OCI-LY7 (cell line): ENCODE results near the gene LRRC66. TPM values are rescaled to one million over a fixed set of nuclear protein-coding genes. Genes with fewer than 3 reads are reported as not detected.

Experiments used
- BruUV-seq: library from RNA; stranded (reverse); fragments of 400-500 nt; replicated peaks from 2 replicates; lab custom pipeline; 2021; lab: Mats Ljungman, UMichigan
- CTCF ChIA-PET: fragments of 300-600 bp; sonication (Branson Sonifier 250); formaldehyde crosslinking; loops from one replicate; lab custom pipeline; 2022; ENCODE audit warnings: antibody characterized with exemption; ENCODE audit not compliant: unreplicated experiment; lab: Charles Lee
- POLR2A ChIA-PET: fragments of 300-600 bp; sonication (Branson Sonifier 250); formaldehyde crosslinking; loops from one replicate; lab custom pipeline; 2022; ENCODE audit warnings: antibody characterized with exemption; lab: Charles Lee
- DNase-seq: peaks from one replicate; pipeline ENCODE4 v3.0.0-alpha.2; 2015; ENCODE audit warnings: low spot score
- H2AFZ ChIP-seq: fragments of 200-600 bp; sonication (generic), shearing (Covaris generic); 2 replicates; pipeline ENCODE4 v1.6.1; 2014; ENCODE audit warnings: mild to moderate bottlenecking, antibody characterized with exemption, low read length, moderate library complexity
- H3K27ac ChIP-seq: fragments of 200-600 bp; sonication (generic); 2 replicates; pipeline ENCODE4 v1.5.1; 2014; ENCODE audit warnings: mixed run types, low read depth, mild to moderate bottlenecking, moderate library complexity, low read length, inconsistent platforms; ENCODE audit not compliant: poor library complexity, severe bottlenecking
- H3K36me3 ChIP-seq: fragments of 200-600 bp; sonication (generic); 2 replicates; pipeline ENCODE4 v1.6.1; 2014; ENCODE audit warnings: mild to moderate bottlenecking, antibody characterized with exemption, low read length, moderate library complexity, mixed read lengths; ENCODE audit not compliant: insufficient read depth
- H3K4me1 ChIP-seq: fragments of 200-600 bp; sonication (generic); 2 replicates; pipeline ENCODE4 v1.5.1; 2014; ENCODE audit warnings: mild to moderate bottlenecking, low read length; ENCODE audit not compliant: insufficient read depth, poor library complexity, severe bottlenecking
- H3K4me2 ChIP-seq: fragments of 200-600 bp; sonication (generic); 2 replicates; pipeline ENCODE4 v1.6.1; 2014; ENCODE audit warnings: mild to moderate bottlenecking, low read length
- H3K4me3 ChIP-seq: fragments of 200-600 bp; sonication (generic); 2 replicates; pipeline ENCODE4 v1.5.1; 2014; ENCODE audit warnings: mild to moderate bottlenecking, low read depth, low read length; ENCODE audit not compliant: poor library complexity, severe bottlenecking
- H3K79me2 ChIP-seq: fragments of 200-600 bp; sonication (generic); 2 replicates; pipeline ENCODE4 v1.6.1; 2016; ENCODE audit warnings: low read depth, mild to moderate bottlenecking, low read length, moderate library complexity, mixed read lengths; ENCODE audit not compliant: insufficient read depth
- H3K9me2 ChIP-seq: fragments of 200-600 bp; sonication (generic); 2 replicates; pipeline ENCODE4 v1.6.1; 2016; ENCODE audit warnings: mild to moderate bottlenecking, low read length, mixed read lengths; ENCODE audit not compliant: insufficient read depth
- H3K9me3 ChIP-seq: fragments of 200-600 bp; sonication (generic); 2 replicates; pipeline ENCODE4 v1.6.1; 2014; ENCODE audit warnings: mild to moderate bottlenecking, mixed run types, low read length, mixed read lengths
- H4K20me1 ChIP-seq: fragments of 200-600 bp; sonication (generic); 2 replicates; pipeline ENCODE4 v1.6.1; 2014; ENCODE audit warnings: mild to moderate bottlenecking, antibody characterized with exemption, low read length, moderate library complexity, mixed read lengths; ENCODE audit not compliant: insufficient read depth
- EZH2phosphoT487 ChIP-seq: fragments of 200-600 bp; sonication (generic); IDR thresholded peaks from 2 replicates; pipeline ENCODE4 v1.6.1; 2018; ENCODE audit warnings: low read depth, borderline replicate concordance, mild to moderate bottlenecking, mixed run types, antibody characterized with exemption, low read length, moderate library complexity, mixed read lengths
- intact Hi-C: fragments of 100-400 bp; cut with micrococcal nuclease; formaldehyde crosslinking; loops from one replicate; pipeline ENCODE4 v1.10.0; 2022; ENCODE audit not compliant: unreplicated experiment
- total RNA-seq, 2 experiments: library from RNA; depleted of rRNA in 1 of 2; stranded (reverse); fragments of >200 nt in 1 of 2; shearing (Covaris generic) in 1 of 2; gene quantifications; 2 replicates each; pipeline ENCODE4 v1.2.3, GENCODE V29; 2014 to 2022
- TF ChIP-seq, protein P1 (sequence below): fragments of 200-600 bp; sonication (generic); conservative IDR thresholded peaks from 2 replicates; pipeline ENCODE4 v1.5.1; 2014; ENCODE audit warnings: mild to moderate bottlenecking, antibody characterized with exemption, low read length, moderate library complexity, mixed read lengths

Gene LRRC66
- total RNA-seq, 2 experiments from 2014 or later, result 0.25 TPM

DNA sequence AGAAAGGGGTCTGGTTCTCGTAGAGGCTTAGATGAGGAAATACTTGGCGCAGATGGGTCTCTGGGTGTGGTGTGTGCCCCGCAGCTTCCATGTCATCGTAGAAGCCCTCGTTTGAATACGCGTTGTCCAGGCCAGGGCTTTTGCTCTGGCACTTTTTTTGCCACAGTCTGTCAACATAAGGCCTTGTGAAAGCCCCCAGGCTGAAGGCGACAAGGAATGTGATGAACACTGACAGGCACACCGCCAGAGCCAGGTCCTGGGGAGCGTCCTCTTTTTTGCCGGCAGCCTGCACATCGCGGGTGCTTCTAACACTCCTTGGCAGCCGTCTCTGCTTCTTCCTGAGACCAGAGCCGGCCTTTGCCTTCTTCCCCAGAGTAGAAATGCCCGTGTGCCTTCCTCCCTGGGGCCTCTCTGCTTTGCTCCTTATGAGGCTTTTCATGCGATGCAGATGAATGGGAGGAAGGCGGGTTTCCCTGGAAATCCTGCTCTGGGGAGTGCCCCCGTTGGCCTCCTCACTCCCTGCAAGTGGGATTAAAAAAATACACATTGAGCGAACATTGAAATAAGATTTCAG is 24.4 kb downstream of the LRRC66 start:
- TF ChIP-seq, protein P1, sequence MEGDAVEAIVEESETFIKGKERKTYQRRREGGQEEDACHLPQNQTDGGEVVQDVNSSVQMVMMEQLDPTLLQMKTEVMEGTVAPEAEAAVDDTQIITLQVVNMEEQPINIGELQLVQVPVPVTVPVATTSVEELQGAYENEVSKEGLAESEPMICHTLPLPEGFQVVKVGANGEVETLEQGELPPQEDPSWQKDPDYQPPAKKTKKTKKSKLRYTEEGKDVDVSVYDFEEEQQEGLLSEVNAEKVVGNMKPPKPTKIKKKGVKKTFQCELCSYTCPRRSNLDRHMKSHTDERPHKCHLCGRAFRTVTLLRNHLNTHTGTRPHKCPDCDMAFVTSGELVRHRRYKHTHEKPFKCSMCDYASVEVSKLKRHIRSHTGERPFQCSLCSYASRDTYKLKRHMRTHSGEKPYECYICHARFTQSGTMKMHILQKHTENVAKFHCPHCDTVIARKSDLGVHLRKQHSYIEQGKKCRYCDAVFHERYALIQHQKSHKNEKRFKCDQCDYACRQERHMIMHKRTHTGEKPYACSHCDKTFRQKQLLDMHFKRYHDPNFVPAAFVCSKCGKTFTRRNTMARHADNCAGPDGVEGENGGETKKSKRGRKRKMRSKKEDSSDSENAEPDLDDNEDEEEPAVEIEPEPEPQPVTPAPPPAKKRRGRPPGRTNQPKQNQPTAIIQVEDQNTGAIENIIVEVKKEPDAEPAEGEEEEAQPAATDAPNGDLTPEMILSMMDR, result no peak
- no peak for TF ChIP-seq EZH2phosphoT487
- Histone ChIP-seq H3K4me3 (no peak overlapping the region), H3K4me1 (no peaks in the 10 kb centered on the region), H3K27ac (no peak overlapping the region), H4K20me1 (no peaks in the 10 kb centered on the region), H3K79me2 (no peaks in the 10 kb centered on the region), H2AFZ (no peak overlapping the region), H3K9me2 (no peaks in the 10 kb centered on the region), H3K9me3 (no peaks in the 10 kb centered on the region), H3K4me2 (no peak overlapping the region), H3K36me3 (no peaks in the 10 kb centered on the region)
- POLR2A ChIA-PET, result no interaction called here
- BruUV-seq, result no TSS peak
- DNase-seq, result no peak
- intact Hi-C loops, result no loop called here
- CTCF ChIA-PET, result no interaction called here

DNA sequence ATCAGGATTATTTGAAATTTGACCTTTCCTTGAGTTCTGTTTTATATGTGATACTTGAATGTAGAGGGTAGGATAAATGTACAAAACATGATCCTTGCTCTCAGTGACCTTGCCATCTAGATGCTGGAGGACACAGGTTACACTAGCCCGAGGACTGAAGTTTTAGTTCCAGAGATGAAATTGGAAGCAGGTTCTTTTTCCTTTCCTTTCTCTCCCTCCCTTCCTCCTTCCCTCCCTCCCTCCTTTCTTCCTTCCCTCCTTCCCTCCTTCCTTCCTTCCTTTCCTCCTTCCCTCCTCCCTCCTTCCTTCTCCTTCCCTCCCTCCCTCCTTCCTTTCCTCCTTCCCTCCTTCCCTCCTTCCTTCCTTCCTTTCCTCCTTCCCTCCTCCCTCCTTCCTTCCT is 54.3 kb downstream of the LRRC66 start:
- Histone ChIP-seq H3K4me3 (no peak overlapping the region), H4K20me1 (no peaks in the 10 kb centered on the region), H3K27ac (no peak overlapping the region), H3K9me3 (no peaks in the 10 kb centered on the region), H2AFZ (no peak overlapping the region), H3K4me2 (no peak overlapping the region), H3K9me2 (no peaks in the 10 kb centered on the region), H3K79me2 (no peaks in the 10 kb centered on the region), H3K36me3 (no peaks in the 10 kb centered on the region), H3K4me1 (no peaks in the 10 kb centered on the region)
- no peak for DNase-seq
- no peak for TF ChIP-seq EZH2phosphoT487
- TF ChIP-seq, protein P1, result no peak
- POLR2A ChIA-PET, result no interaction called here
- CTCF ChIA-PET, result no interaction called here
- intact Hi-C loops, result no loop called here
- BruUV-seq, result no TSS peak

- no peaks in the 10 kb centered on the region for H3K9me2 ChIP-seq
- H3K27ac ChIP-seq, result no peak overlapping the region
- no peak overlapping the region for H3K4me2 ChIP-seq
- POLR2A ChIA-PET, result no interaction called here
- CTCF ChIA-PET, result no interaction called here
- no peak overlapping the region for H3K4me3 ChIP-seq
- TF ChIP-seq, protein P1, result no peak
- TF ChIP-seq EZH2phosphoT487, result no peak
- H2AFZ ChIP-seq, result no peak overlapping the region
- H3K4me1 ChIP-seq, result no peaks in the 10 kb centered on the region
- no peaks in the 10 kb centered on the region for H3K79me2 ChIP-seq
- DNase-seq, result no peak
- H4K20me1 ChIP-seq, result no peaks in the 10 kb centered on the region
- no peaks in the 10 kb centered on the region for H3K9me3 ChIP-seq
- no TSS peak for BruUV-seq
- intact Hi-C loops, result no loop called here
- H3K36me3 ChIP-seq, result no peaks in the 10 kb centered on the region
These were observed 56.2 kb downstream of the LRRC66 start for GRCh38 chr4:51963841-51964517.
